Neural cell (in vitro differentiated cells): Measurements from ENCODE around the gene ABRAXAS1.

Experiments
- EP300 ChIP-seq: fragments of 450-650 bp; conservative IDR thresholded peaks from 2 replicates; pipeline ENCODE4 v1.6.1; 2014; ENCODE audit warnings: antibody characterized with exemption, mild to moderate bottlenecking, moderate library complexity; ENCODE audit not compliant: poor library complexity, severe bottlenecking
- EZH2 ChIP-seq: fragments of 200-600, 300-800 bp; shearing (Covaris generic), sonication (generic); IDR thresholded peaks from 2 replicates; pipeline ENCODE4 v1.6.1; 2014; ENCODE audit warnings: antibody characterized with exemption, low read length, borderline replicate concordance, mild to moderate bottlenecking; ENCODE audit not compliant: insufficient read depth, poor library complexity, severe bottlenecking
- RAD21 ChIP-seq: fragments of 450-650 bp; conservative IDR thresholded peaks from 2 replicates; pipeline ENCODE4 v1.6.1; 2014; ENCODE audit warnings: antibody characterized with exemption, mild to moderate bottlenecking, moderate library complexity
- SMC3 ChIP-seq: fragments of 450-650 bp; conservative IDR thresholded peaks from 2 replicates; pipeline ENCODE4 v1.6.1; 2014; ENCODE audit warnings: antibody characterized with exemption, mild to moderate bottlenecking, moderate library complexity; ENCODE audit not compliant: poor library complexity
- TF ChIP-seq, protein P1 (sequence below): fragments of 450-650 bp; IDR thresholded peaks from 2 replicates; pipeline ENCODE4 v1.5.1; 2014; ENCODE audit warnings: antibody characterized with exemption, mild to moderate bottlenecking, moderate library complexity; ENCODE audit not compliant: poor library complexity, severe bottlenecking

DNA sequence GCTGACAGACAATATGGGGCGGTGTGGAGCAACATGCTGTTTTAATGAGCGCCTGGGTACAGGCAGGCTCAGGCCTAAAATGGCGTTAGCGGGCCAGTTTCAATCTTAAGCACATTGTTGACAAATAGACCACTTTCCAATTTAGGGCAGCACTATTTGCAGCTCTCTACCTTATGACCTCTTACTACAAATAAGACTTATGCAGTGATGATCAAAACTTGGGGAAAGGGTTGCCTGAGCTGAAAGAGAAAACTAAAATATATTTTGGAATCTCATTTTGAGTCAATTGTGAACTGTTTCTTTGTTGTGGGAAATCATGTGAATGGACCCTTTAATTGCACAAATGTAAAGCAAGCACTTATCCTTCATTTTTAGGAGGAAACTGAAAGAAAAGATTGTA is 25.5 kb upstream of the ABRAXAS1 start:
- TF ChIP-seq, protein P1, sequence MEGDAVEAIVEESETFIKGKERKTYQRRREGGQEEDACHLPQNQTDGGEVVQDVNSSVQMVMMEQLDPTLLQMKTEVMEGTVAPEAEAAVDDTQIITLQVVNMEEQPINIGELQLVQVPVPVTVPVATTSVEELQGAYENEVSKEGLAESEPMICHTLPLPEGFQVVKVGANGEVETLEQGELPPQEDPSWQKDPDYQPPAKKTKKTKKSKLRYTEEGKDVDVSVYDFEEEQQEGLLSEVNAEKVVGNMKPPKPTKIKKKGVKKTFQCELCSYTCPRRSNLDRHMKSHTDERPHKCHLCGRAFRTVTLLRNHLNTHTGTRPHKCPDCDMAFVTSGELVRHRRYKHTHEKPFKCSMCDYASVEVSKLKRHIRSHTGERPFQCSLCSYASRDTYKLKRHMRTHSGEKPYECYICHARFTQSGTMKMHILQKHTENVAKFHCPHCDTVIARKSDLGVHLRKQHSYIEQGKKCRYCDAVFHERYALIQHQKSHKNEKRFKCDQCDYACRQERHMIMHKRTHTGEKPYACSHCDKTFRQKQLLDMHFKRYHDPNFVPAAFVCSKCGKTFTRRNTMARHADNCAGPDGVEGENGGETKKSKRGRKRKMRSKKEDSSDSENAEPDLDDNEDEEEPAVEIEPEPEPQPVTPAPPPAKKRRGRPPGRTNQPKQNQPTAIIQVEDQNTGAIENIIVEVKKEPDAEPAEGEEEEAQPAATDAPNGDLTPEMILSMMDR: no peak
- TF ChIP-seq EP300: no peak
- TF ChIP-seq EZH2: no peak
- no peak for TF ChIP-seq RAD21
- no peak for TF ChIP-seq SMC3
